ENCODE results near the gene TYK2. TPM values are rescaled to one million over a fixed set of nuclear protein-coding genes. Genes with fewer than 3 reads are reported as not detected.
A peak's percentile ranks its signal among the peaks of the same experiment; 100 is the strongest.

The TYK2 gene
- 100 to 1,000 TPM; 216 to 240 TPM for total RNA-seq

DNA sequence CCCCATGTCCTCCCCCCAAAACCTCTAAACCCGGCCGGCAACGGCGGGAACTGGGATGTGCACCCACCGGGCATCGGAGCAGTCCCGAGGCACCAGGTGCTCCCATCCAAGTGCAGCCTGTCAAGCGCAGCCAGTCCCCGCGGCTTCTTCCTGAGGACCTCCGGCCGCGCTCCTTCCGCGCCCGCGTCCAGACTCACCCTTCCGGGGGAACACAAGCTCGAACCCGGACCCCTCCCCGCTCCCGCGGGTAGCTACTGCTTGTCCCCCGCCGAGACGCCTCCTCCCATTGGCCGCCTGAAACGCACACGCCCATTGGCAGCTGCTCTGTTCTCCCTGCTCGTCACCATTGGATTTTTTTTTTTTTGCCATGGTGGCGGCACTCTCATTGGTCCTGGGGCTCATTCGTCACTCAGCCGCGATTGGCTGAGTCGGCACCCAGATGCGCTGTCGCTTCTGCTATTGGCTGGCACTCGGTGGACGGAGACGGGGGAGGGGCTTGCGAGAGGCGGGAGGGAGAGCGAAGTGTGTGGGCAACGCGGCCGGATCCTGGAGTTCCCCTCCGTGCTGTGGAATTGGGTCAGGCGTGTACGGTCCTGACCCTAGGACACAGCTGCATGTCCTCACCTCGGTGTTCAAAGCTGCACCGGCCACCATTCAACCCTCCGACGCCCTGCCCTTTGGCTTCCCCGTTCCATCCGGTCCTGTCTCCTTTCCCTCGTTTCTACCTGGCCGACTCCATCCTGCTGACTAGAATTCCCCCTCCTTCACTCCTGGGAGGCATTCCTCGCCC lies at the start of gene TYK2:
Gene TYK2, minus strand, starts transcription at position 260 of the 790 bp plus-strand sequence. CDS start 2,166 bp downstream, outside the sequence.
- ChIA-PET CTCF (interaction anchor here (1.1 to 15.3 kb wide), 9 partner anchors 8 to 130 kb away, joined by 3 to 383 read pairs (median 6); partner anchors contain the start of genes CDC37, ICAM1 and ICAM4), POLR2A (interaction anchor here (0.6 to 2.5 kb wide), 15 partner anchors 10 to 380 kb away, joined by 3 to 29 read pairs (median 3); partner anchors contain the start of genes CDC37, DNMT1, ICAM1 and ICAM5)
- Mint-ChIP-seq H3K4me3 (peak within 1 kb of the TSS; percentile 89), H3K27ac (peak within 1 kb of the TSS; percentile 91), H3K27me3 (ENCODE audit: low read depth) (no peaks in the 10 kb centered on the region), H3K36me3 (ENCODE audit: low read depth) (peaks cover 18% of the 10 kb centered on the region), H3K4me1 (ENCODE audit: low read depth) (peaks cover 26% of the 10 kb centered on the region), H3K9me3 (ENCODE audit: insufficient read depth) (no peaks in the 10 kb centered on the region)
- peak; percentile 97 for DNase-seq
- peak; percentile 97 for ATAC-seq

DNA sequence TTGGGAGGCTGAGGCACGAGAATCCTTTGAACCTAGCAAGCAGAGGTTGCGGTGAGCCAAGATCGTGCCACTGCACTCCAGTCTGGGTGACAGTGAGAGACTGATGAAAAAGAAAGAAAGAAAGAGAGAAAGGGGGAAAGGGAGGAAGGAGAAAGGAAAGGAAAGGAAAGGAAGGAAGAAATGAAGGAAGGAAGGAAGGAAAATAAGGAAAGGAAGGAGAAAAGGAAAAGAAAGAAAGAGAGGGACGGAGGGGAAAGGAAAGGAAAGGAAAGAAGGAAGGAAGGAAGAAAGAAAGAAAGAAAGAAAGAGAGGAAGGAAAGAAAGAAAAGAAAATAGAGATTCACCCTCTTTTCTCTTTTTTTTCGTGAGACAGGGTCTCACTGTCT lies 48.6 kb upstream of the TYK2 start:
- ATAC-seq = no peak
- H3K4me1 Mint-ChIP-seq (ENCODE audit: low read depth) = peaks cover 89% of the 10 kb centered on the region
- H3K27ac Mint-ChIP-seq = peak overlapping the region; percentile 98

DNA sequence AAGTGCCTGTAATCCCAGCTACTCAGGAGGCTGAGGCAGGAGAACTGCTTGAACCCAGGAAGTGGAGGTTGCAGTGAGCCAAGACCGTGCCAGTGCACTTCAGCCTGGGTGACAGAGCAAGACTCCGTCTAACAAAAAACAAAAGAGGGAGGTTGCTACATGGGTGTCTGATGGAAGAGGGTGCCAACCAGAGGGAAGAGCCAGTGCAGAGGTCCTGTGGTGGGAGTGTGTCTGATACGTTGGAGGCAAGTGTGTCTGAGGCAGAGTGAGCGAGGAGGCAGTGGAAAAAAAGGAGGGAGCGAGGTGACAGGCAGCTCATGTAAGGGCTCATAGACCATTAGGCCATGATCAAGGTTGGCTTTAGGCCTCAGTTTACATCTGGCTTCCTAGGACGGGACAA lies 46.8 kb upstream of the TYK2 start:
- Mint-ChIP-seq H3K27ac (peak overlapping the region; percentile 98), H3K27me3 (ENCODE audit: low read depth) (peaks cover 2% of the 10 kb centered on the region), H3K9me3 (ENCODE audit: insufficient read depth) (no peaks in the 10 kb centered on the region), H3K36me3 (ENCODE audit: low read depth) (peaks cover 40% of the 10 kb centered on the region), H3K4me1 (ENCODE audit: low read depth) (peaks cover 92% of the 10 kb centered on the region), H3K4me3 (no peak overlapping the region)
- ChIA-PET CTCF (interaction anchor here (1.0 to 27.0 kb wide), 6 partner anchors 9 to 158 kb away, joined by 3 to 1132 read pairs (median 6); partner anchors contain the start of genes CDC37, ICAM1 and PDE4A), POLR2A (interaction anchor here (1.0 to 3.0 kb wide), 4 partner anchors 9 to 23 kb away, joined by 3 to 25 read pairs (median 10); no protein-coding TSS in a partner anchor)
- ATAC-seq (no peak), DNase-seq (no peak)

More for the DNA sequence above, 48.6 kb upstream of the TYK2 start:
- Mint-ChIP-seq H3K9me3 (ENCODE audit: insufficient read depth) (no peaks in the 10 kb centered on the region), H3K4me3 (no peak overlapping the region), H3K27me3 (ENCODE audit: low read depth) (peaks cover 2% of the 10 kb centered on the region), H3K36me3 (ENCODE audit: low read depth) (peaks cover 43% of the 10 kb centered on the region)
- ChIA-PET POLR2A (interaction anchor here (1.2 to 3.0 kb wide), 5 partner anchors 11 to 25 kb away, joined by 6 to 25 read pairs (median 13); partner anchors contain the start of gene CDC37), CTCF (interaction anchor here (1.6 to 27.0 kb wide), 3 partner anchors 19 to 160 kb away, joined by 4 to 1132 read pairs (median 4); partner anchors contain the start of genes CDC37 and PDE4A)
- no peak for DNase-seq

DNA sequence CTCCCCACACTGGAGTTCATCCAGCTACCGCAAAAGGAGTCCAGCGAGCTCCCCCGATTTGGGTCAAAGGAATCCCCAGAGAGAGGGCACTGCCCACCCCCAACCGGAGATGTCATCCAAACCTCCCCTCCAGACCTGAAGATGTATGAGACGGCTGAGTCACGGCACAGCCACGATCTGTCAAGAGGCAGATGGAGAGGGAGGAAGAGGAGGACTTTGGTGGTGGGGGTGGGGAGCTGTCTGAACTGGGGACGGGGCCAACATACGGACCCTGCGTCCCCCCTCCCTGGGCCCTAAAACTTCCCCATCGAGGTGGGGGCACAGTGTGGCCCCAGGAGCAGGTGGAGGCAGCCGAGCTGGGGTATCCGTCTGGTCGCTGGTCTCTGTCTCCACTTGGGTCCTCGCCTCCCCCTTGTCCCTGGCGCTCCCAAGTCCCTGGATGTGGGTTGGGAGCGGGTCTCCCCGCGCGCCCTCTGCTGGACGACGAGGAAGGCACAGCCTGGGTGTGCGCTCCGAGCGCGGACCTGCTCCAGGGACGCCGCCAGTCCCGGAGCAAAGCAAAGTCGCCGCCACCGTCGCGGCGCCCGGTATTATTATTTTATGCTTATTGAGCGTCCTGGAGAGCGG lies 43.8 kb upstream of the TYK2 start:
- H3K4me3 Mint-ChIP-seq = peak overlapping the region; percentile 77
- H3K36me3 Mint-ChIP-seq (ENCODE audit: low read depth) = peaks cover 37% of the 10 kb centered on the region
- peak overlapping the region; percentile 84 for H3K27ac Mint-ChIP-seq
- ChIA-PET CTCF (interaction anchor here (0.8 to 27.0 kb wide), 9 partner anchors 12 to 320 kb away, joined by 3 to 1132 read pairs (median 4); partner anchors contain the start of genes CDC37 and PDE4A), POLR2A (interaction anchor here (0.6 to 3.6 kb wide), 6 partner anchors 13 to 163 kb away, joined by 3 to 30 read pairs (median 6); partner anchors contain the start of gene CDC37)
- H3K4me1 Mint-ChIP-seq (ENCODE audit: low read depth) = peaks cover 84% of the 10 kb centered on the region
- peak; percentile 12 for ATAC-seq
- no peaks in the 10 kb centered on the region for H3K9me3 Mint-ChIP-seq (ENCODE audit: insufficient read depth)
- DNase-seq = peak; percentile 74
- H3K27me3 Mint-ChIP-seq (ENCODE audit: low read depth) = peaks cover 2% of the 10 kb centered on the region

DNA sequence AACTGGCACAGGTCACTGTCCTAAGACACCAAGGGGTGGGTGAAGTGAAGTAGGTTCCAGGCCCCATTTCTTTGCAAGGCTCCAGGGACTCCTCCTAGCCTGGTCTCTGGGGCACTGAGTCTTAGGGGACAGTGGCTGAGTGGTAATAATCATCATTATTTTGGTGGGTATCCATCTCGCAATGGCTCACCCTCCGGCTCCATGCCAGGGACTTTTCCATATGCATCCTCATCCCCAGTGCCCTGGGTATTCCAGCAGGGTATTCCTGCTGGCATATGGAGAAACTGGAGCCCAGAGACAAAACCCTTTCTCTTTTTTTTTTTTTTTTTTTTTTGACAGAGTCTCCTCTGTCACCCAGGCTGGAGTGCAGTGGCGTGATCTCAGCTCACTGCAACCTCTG lies 42.5 kb upstream of the TYK2 start:
- peak overlapping the region; percentile 94 for H3K4me3 Mint-ChIP-seq
- no peaks in the 10 kb centered on the region for H3K9me3 Mint-ChIP-seq (ENCODE audit: insufficient read depth)
- peaks cover 28% of the 10 kb centered on the region for H3K36me3 Mint-ChIP-seq (ENCODE audit: low read depth)
- POLR2A ChIA-PET = interaction anchor here (1.4 to 3.6 kb wide), 2 partner anchors 12 to 17 kb away, joined by 7 to 30 read pairs; partner anchors contain the start of gene CDC37
- CTCF ChIA-PET = interaction anchor here (1.0 to 27.0 kb wide), 4 partner anchors 13 to 162 kb away, joined by 3 to 1132 read pairs (median 9); partner anchors contain the start of genes CDC37 and PDE4A
- DNase-seq (no peak), ATAC-seq (no peak)
- no peaks in the 10 kb centered on the region for H3K27me3 Mint-ChIP-seq (ENCODE audit: low read depth)
- H3K4me1 Mint-ChIP-seq (ENCODE audit: low read depth) = peaks cover 81% of the 10 kb centered on the region
- H3K27ac Mint-ChIP-seq = peak overlapping the region; percentile 77

DNA sequence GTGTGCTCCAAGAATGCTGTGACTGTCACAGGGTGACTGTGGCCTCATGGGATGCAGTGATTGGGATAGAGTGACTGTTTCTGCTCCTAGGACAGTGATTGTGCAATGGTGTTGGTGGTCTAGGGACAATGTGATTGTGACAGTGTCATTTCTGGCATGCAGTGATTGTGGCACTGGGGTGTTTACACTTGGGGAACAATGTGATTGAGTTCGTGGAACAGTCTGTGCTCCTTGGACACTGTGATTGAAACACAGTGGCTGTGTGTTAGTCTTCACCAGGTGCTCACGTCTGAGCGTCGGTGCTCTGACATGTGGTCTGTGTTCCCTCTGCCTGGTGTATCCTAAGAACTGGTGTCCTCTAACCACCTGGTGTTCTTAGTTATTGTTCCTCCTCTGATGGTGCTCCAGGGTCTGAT lies 41.7 kb upstream of the TYK2 start:
- no peak for DNase-seq
- ChIA-PET POLR2A (interaction anchor here (0.9 to 8.9 kb wide), 5 partner anchors 10 to 146 kb away, joined by 3 to 239 read pairs (median 22); partner anchors contain the start of gene CDC37), CTCF (interaction anchor here (1.3 to 27.0 kb wide), 5 partner anchors 3 to 162 kb away, joined by 4 to 1132 read pairs (median 7); partner anchors contain the start of genes CDC37, ICAM1 and PDE4A)
- ATAC-seq = no peak
- Mint-ChIP-seq H3K9me3 (ENCODE audit: insufficient read depth) (no peaks in the 10 kb centered on the region), H3K27me3 (ENCODE audit: low read depth) (no peaks in the 10 kb centered on the region), H3K36me3 (ENCODE audit: low read depth) (peaks cover 23% of the 10 kb centered on the region), H3K4me3 (peak overlapping the region; percentile 94), H3K27ac (peak overlapping the region; percentile 77), H3K4me1 (ENCODE audit: low read depth) (peaks cover 79% of the 10 kb centered on the region)

DNA sequence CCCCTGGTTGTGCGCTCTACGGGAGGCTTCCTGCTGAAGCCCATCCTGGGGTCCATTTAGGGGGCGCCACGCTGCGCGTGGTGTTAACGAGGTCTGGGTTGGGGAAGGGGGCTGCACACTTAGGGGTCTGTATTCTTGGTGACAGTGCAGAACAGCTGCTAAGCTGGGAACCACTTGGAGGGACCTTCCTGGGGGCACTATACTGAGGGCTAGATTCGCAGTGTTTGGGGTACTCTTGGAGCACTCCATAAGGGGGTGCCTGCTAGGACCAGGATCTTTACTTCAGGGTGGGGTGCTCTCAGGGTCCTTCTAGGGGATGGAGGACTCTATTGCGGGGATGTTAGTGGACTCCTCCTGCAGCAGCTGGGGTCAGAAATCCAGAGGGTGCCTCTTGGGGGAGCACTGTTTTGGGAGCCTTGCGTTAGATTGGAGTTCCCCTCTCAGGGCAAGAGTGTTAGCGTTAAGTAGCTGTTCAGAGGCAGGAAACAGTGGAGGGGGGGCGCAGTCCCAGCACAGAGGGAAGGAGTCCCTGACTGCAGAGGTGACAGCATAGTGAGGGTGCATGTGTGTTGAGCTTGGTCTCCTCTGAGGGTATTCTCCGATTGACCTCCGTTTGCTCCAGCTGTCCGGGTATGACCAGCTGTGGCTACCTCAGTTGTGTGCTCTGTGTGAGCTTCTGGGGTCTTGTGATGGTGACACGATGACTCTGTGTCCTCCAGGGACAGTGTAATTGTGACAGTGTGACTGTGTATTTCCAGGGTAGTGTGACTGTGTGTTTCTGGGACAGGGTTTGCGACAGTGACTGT lies 41.1 kb upstream of the TYK2 start:
- POLR2A ChIA-PET = interaction anchor here (0.9 to 8.9 kb wide), 5 partner anchors 9 to 227 kb away, joined by 3 to 239 read pairs (median 4); partner anchors contain the start of genes CDC37 and DNMT1
- H3K4me1 Mint-ChIP-seq (ENCODE audit: low read depth) = peaks cover 79% of the 10 kb centered on the region
- DNase-seq = peak; percentile 75

DNA sequence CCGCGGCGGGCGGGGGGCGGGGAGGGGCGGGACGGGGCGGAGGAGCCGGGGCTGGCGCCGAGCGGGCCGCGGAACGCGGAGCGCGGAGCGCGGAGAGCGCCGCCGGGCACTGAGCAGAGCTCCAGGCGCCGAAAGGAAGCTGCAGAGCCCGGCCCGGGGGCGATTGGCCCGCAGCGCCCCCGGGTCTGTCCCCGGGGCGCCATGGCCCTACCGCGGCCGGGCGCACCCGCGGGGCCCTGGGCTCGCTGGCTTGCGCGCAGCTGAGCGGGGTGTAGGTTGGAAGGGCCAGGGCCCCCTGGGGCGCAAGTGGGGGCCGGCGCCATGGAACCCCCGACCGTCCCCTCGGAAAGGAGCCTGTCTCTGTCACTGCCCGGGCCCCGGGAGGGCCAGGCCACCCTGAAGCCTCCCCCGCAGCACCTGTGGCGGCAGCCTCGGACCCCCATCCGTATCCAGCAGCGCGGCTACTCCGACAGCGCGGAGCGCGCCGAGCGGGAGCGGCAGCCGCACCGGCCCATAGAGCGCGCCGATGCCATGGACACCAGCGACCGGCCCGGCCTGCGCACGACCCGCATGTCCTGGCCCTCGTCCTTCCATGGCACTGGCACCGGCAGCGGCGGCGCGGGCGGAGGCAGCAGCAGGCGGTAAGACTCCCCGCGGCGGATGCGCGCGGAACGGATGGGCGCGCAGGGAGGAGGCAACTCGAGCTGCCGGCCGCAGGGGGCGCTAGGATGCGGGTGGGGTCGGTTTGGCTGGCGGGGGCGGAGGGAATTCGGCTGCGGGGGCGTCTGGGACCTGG lies 40.3 kb upstream of the TYK2 start, which contains the start of gene PDE4A:
Gene PDE4A, plus strand, starts transcription at position 95 of the 796 bp plus-strand sequence. Its CDS starts 227 bp downstream, at position 322.
- H3K36me3 Mint-ChIP-seq (ENCODE audit: low read depth) = peaks cover 29% of the 10 kb centered on the region
- ATAC-seq (peak; percentile 12), DNase-seq (peak; percentile 88)
- ChIA-PET POLR2A (interaction anchor here (0.9 to 8.9 kb wide), 5 partner anchors 8 to 226 kb away, joined by 4 to 239 read pairs (median 4); partner anchors contain the start of genes CDC37 and DNMT1), CTCF (interaction anchor here (1.3 to 27.0 kb wide), 5 partner anchors 4 to 161 kb away, joined by 4 to 1132 read pairs (median 7); partner anchors contain the start of genes CDC37, ICAM1 and PDE4A)
- peaks cover 78% of the 10 kb centered on the region for H3K4me1 Mint-ChIP-seq (ENCODE audit: low read depth)
- H3K27me3 Mint-ChIP-seq (ENCODE audit: low read depth) = no peaks in the 10 kb centered on the region
- peak within 1 kb of the TSS; percentile 92 for H3K27ac Mint-ChIP-seq
- no peaks in the 10 kb centered on the region for H3K9me3 Mint-ChIP-seq (ENCODE audit: insufficient read depth)
- H3K4me3 Mint-ChIP-seq = peak within 1 kb of the TSS; percentile 94

More for the DNA sequence above, 41.1 kb upstream of the TYK2 start:
- peak overlapping the region; percentile 94 for H3K4me3 Mint-ChIP-seq
- H3K27me3 Mint-ChIP-seq (ENCODE audit: low read depth) = no peaks in the 10 kb centered on the region
- no peaks in the 10 kb centered on the region for H3K9me3 Mint-ChIP-seq (ENCODE audit: insufficient read depth)
- ATAC-seq = no peak
- CTCF ChIA-PET = interaction anchor here (1.3 to 27.0 kb wide), 5 partner anchors 3 to 161 kb away, joined by 4 to 1132 read pairs (median 7); partner anchors contain the start of genes CDC37, ICAM1 and PDE4A
- peaks cover 25% of the 10 kb centered on the region for H3K36me3 Mint-ChIP-seq (ENCODE audit: low read depth)
- H3K27ac Mint-ChIP-seq = peak overlapping the region; percentile 77

DNA sequence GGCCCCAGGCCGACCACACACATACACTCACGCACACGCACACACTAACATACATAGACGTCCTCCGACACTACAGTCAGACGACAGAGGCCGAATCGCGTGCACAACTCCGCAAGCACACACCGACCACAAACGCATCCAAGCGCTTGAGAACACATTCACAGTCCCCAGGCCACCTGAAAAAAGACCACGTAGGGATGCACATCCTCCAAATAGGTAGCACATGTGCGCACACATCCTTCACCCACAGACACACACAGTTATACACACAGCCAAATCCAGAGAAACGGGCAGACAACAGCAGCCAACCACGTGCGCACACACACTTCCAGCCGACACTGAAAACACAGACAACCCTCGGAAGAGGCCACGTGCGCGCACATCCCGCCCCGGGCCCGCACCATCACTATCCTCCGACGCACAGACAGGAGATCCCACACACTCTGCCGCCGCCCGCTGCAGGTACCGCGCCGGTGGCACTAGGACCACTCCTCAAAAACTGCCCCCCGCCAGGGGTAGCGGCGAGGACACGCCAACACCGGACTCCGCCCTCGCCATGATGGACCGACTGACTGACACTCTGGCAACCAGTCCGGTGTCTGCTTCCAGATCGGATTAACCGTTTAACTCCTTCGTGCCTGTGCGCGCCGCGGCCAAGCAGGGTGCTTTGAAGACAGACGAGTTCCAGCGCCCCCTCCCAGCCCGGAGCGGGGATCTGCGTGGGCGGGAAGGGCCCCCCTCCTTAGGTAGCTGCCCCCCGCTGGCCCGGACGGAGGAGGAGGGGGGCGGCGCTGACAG lies 39.5 kb upstream of the TYK2 start:
- ATAC-seq (peak; percentile 41), DNase-seq (peak; percentile 83)
- Mint-ChIP-seq H3K27ac (peak overlapping the region; percentile 92), H3K27me3 (ENCODE audit: low read depth) (no peaks in the 10 kb centered on the region), H3K4me1 (ENCODE audit: low read depth) (peaks cover 74% of the 10 kb centered on the region), H3K4me3 (peak overlapping the region; percentile 79), H3K9me3 (ENCODE audit: insufficient read depth) (no peaks in the 10 kb centered on the region), H3K36me3 (ENCODE audit: low read depth) (peaks cover 26% of the 10 kb centered on the region)
- POLR2A ChIA-PET = interaction anchor here (1.3 to 8.9 kb wide), 4 partner anchors 8 to 134 kb away, joined by 4 to 239 read pairs (median 24); partner anchors contain the start of gene CDC37
- CTCF ChIA-PET = interaction anchor here (2.0 to 27.0 kb wide), 3 partner anchors 5 to 149 kb away, joined by 7 to 1132 read pairs (median 1132); partner anchors contain the start of genes CDC37, ICAM1 and PDE4A
